Suprapubic skin (tissue), 3 donors: ENCODE results near the gene HPGDS.

ENCODE experiments used
- POLR2A ChIP-seq, 2 donors: fragments of 450-650 bp; IDR thresholded peaks; one replicate each; pipeline ENCODE4 v1.6.1; 2017; ENCODE audit warnings: antibody characterized with exemption in 2 of 2, mild to moderate bottlenecking in 2 of 2, moderate library complexity in 2 of 2
- TF ChIP-seq, protein P1 (sequence below), 2 donors: fragments of 200-600 bp in 1 of 2; fragments of 450-650 bp in 1 of 2; sonication (generic) in 1 of 2; IDR thresholded peaks; one replicate each; pipeline ENCODE4 v1.5.1; 2016 to 2019; ENCODE audit warnings: antibody characterized with exemption in 2 of 2, mild to moderate bottlenecking in 1 of 2, moderate library complexity in 1 of 2

GRCh38 chr4:94307231-94307871 lies 35.3 kb downstream of the HPGDS start:
- TF ChIP-seq POLR2A (IDR thresholded peaks at IDR 0.05), result no peak
- TF ChIP-seq, protein P1, sequence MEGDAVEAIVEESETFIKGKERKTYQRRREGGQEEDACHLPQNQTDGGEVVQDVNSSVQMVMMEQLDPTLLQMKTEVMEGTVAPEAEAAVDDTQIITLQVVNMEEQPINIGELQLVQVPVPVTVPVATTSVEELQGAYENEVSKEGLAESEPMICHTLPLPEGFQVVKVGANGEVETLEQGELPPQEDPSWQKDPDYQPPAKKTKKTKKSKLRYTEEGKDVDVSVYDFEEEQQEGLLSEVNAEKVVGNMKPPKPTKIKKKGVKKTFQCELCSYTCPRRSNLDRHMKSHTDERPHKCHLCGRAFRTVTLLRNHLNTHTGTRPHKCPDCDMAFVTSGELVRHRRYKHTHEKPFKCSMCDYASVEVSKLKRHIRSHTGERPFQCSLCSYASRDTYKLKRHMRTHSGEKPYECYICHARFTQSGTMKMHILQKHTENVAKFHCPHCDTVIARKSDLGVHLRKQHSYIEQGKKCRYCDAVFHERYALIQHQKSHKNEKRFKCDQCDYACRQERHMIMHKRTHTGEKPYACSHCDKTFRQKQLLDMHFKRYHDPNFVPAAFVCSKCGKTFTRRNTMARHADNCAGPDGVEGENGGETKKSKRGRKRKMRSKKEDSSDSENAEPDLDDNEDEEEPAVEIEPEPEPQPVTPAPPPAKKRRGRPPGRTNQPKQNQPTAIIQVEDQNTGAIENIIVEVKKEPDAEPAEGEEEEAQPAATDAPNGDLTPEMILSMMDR (IDR thresholded peaks at IDR 0.05), result no peak
